Astrocyte of the cerebellum (primary cell): ENCODE measurements around the gene NEK5.

ENCODE experiments used
- DNase-seq: peaks from one replicate; pipeline ENCODE4 v3.0.0-alpha.2; 2011; ENCODE audit warnings: low read depth
- H3K4me3 ChIP-seq: 2 replicates; pipeline ENCODE4 v1.5.1; 2011; ENCODE audit warnings: mild to moderate bottlenecking, low read depth, low read length, moderate library complexity
- CTCF ChIP-seq: IDR thresholded peaks from 2 replicates; pipeline ENCODE4 v1.5.1; 2012; ENCODE audit warnings: low read length, low read depth, moderate library complexity, mild to moderate bottlenecking; ENCODE audit errors: missing control alignments
- in situ Hi-C: cut with HindIII; loops from 2 replicates; pipeline ENCODE4 v1.10.0; 2017; ENCODE audit warnings: low sequenced_read_pairs

NEK5 gene

GRCh38 chr13:52159159-52159982 lies 30.5 kb upstream of the NEK5 start, which contains the start of gene NEK3:
NEK3 (minus strand) TSS chr13:52159597; CDS start chr13:52156191, 3,406 bp downstream.
- TF ChIP-seq CTCF = no peak
- in situ Hi-C loops = no loop called here
- peak within 1 kb of the TSS; percentile 69 for H3K4me3 ChIP-seq
- DNase-seq = peak; percentile 28

GRCh38 chr13:52158629-52159158 lies 29.8 kb upstream of the NEK5 start:
- peak; percentile 3 for DNase-seq
- in situ Hi-C loops = no loop called here

GRCh38 chr13:52156724-52157261 lies 27.9 kb upstream of the NEK5 start:
- no peak for TF ChIP-seq CTCF
- no peak overlapping the region for H3K4me3 ChIP-seq
- in situ Hi-C loops = no loop called here
- DNase-seq = peak; percentile 40

More at GRCh38 chr13:52158629-52159158, 29.8 kb upstream of the NEK5 start:
- TF ChIP-seq CTCF = no peak
- peak overlapping the region; percentile 69 for H3K4me3 ChIP-seq

GRCh38 chr13:52155177-52155576 lies 26.3 kb upstream of the NEK5 start:
- TF ChIP-seq CTCF = no peak
- in situ Hi-C loops = no loop called here
- no peak overlapping the region for H3K4me3 ChIP-seq
- DNase-seq = no peak

GRCh38 chr13:52147225-52147624 lies 18.4 kb upstream of the NEK5 start:
- in situ Hi-C loops = no loop called here
- no peak overlapping the region for H3K4me3 ChIP-seq
- no peak for DNase-seq
- no peak for TF ChIP-seq CTCF

- H3K4me3 ChIP-seq = no peak overlapping the region
- in situ Hi-C loops = no loop called here
- no peak for DNase-seq
- TF ChIP-seq CTCF = no peak
These were observed 12.4 kb upstream of the NEK5 start for GRCh38 chr13:52141299-52141698.
